ENCODE data around the gene PPM1H.
"Not testable (repeated sequence)": the region's sequence is repeated elsewhere in the genome, so short reads cannot be mapped to it uniquely, and the experiment has no call there.

PPM1H gene

DNA sequence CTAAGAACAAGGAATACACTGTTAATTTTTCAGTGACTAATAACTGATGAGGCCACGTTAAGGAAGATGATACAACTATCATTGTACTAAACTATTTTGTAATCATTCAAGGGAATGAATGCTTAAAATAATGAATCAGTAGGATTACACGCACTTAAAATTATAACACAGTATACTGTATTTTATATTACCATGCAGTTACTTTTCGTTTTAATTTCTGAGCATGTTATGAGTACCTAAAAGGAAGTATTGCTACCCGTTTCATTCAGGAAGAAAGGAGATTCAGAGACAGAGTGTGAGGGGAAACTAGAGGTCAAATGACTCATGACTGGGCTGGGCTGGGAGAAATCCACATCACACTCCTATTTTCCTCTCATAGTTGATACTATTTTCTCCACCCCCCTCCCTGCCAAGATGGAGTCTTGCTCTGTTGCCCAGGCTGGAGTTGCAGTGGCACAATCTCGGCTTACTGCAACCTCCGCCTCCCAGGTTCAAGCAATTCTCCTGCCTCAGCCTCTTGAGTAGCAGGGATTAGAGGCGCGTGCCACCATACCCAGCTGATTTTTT, 202.0 kb downstream of the PPM1H start:
- Mint-ChIP-seq H3K27ac (peak overlapping the region; percentile 69), H3K36me3 (ENCODE audit: low read depth) (no peaks in the 10 kb centered on the region), H3K9me3 (no peaks in the 10 kb centered on the region), H3K4me3 (no peak overlapping the region), H3K27me3 (no peaks in the 10 kb centered on the region), H3K4me1 (ENCODE audit: low read depth) (peaks cover 48% of the 10 kb centered on the region)
- intact Hi-C loops (cut with micrococcal nuclease) = no loop called here

DNA sequence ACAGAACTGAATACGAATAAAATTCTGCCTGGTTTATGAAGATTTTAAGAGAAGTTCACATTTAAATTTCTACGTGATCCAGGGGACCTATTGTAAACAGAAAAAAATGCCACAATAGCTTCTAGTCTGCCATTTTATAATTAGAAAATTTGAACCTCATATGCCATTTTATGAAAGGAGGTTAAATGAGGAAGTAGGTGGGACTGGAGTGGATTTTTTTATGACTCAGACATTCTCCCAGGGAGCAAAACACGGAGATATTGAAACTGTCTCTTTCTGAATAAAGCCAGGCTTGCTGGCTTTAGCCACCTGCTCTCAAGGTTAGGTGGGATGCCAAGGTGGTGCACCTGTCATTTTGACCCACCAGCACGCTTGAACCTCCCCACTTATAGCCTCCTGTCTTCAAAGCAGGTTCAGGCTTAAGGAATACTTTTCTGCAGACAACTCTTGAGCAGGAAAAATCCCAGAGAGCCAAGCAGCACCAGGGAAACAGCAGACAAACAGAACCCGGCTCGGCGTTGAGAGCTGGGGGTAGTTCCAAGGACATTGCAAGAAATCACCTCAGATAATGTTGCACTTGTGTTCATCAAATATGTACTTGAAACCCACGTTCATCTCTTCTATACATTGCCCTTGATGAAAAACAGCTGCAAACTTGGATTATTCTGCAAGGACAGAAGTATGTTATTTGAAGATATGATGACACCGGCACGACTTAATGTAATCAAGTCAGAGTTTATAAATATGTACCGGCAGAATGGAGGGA, 203.7 kb downstream of the PPM1H start:
- no peaks in the 10 kb centered on the region for H3K9me3 Mint-ChIP-seq
- intact Hi-C loops (cut with micrococcal nuclease) = loop anchor here (2.0 kb wide), 1 partner anchor 44 kb away; no protein-coding TSS in a partner anchor
- H3K4me3 Mint-ChIP-seq = peak overlapping the region; percentile 13
- peak overlapping the region; percentile 56 for H3K27ac Mint-ChIP-seq
- H3K27me3 Mint-ChIP-seq = no peaks in the 10 kb centered on the region
- H3K36me3 Mint-ChIP-seq (ENCODE audit: low read depth) = no peaks in the 10 kb centered on the region
- H3K4me1 Mint-ChIP-seq (ENCODE audit: low read depth) = peaks cover 48% of the 10 kb centered on the region

DNA sequence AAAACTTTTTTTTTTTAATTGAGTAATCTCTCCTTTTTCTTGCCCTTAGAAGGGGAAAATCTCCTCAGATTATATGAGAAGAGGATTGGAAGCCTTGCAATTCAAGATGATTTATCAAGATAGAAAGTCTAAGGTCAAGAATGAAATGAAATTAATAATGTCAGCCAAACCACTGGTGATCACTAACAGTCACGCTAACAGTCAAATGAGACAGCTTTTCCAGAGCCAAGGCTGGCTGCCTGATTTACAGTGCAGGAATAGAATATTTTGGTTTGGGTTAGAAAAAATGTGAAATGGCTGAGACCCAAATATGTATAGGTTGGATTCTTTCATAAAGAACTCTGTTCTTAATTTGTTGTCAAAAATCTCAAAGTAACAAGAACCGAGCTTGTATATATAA, 204.3 kb downstream of the PPM1H start:
- Mint-ChIP-seq H3K36me3 (ENCODE audit: low read depth) (no peaks in the 10 kb centered on the region), H3K4me3 (no peak overlapping the region), H3K27ac (no peak overlapping the region), H3K4me1 (ENCODE audit: low read depth) (peaks cover 50% of the 10 kb centered on the region), H3K9me3 (no peaks in the 10 kb centered on the region), H3K27me3 (no peaks in the 10 kb centered on the region)
- intact Hi-C loops (cut with micrococcal nuclease) = loop anchor here (2.0 kb wide), 1 partner anchor 44 kb away; no protein-coding TSS in a partner anchor

DNA sequence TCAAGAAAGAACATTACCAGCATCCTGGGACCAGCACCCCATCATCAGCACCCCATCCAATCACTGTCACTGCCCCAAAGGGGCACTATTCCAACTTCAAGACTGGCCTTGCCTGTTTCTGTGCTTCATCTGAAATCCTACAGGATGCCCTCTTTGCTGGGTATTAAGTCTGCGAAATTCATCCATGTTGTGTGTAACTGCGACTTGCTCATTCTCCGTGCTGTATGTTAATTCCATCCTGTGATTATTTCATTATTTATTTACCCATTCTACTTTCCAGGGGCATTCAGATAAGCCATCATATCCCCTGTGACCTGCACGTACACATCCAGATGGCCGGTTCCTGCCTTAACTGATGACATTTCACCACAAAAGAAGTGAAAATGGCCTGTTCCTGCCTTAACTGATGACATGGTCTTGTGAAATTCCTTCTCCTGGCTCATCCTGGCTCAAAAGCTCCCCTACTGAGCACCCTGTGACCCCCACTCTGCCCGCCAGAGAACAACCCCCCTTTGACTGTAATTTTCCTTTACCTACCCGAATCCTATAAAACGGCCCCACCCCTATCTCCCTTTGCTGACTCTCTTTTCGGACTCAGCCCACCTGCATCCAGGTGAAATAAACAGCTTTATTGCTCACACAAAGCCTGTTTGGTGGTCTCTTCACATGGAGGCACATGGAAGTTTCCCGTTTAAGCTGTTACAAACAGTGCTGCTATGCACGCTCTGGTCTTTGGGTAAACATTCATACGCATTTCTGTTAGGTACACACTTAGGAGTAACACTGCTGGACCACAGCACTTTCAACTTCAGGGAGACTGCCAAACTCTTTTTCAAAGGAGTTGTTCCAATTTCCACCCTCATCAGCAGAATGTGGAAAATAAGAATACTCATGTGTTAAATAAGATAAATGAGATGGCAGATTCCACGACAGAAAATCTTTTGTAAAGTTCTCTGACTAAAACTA, 205.1 kb downstream of the PPM1H start:
- Mint-ChIP-seq H3K4me1 (ENCODE audit: low read depth) (peaks cover 54% of the 10 kb centered on the region), H3K27ac (peak overlapping the region; percentile 70)
- not testable (repeated sequence) for H3K27me3 Mint-ChIP-seq; H3K9me3 Mint-ChIP-seq; H3K4me3 Mint-ChIP-seq; H3K36me3 Mint-ChIP-seq (ENCODE audit: low read depth)
- intact Hi-C loops (cut with micrococcal nuclease) = loop anchor here (2.0 to 10.0 kb wide), 2 partner anchors 45 to 125 kb away; no protein-coding TSS in a partner anchor

DNA sequence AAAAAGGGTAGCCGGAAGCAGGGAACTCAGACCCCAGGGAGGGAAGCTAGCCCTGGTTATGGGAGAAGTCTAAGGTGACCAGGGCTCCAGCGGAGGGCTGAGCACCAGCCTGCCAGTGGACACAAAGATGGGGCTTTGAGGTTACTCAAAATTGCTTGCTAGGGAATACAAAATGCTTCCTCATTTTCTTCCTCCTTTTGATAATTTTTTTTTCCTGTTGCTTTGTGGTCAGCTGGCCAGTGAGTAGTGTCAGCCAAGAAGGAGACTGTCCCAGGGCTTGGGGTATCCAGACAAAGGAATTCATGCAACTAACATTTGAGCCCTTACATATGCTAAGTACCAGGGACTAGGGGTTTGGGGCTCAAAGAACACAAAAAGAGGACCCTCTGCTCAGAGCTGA, 206.2 kb downstream of the PPM1H start:
- H3K36me3 Mint-ChIP-seq (ENCODE audit: low read depth) = no peaks in the 10 kb centered on the region
- H3K4me3 Mint-ChIP-seq = no peak overlapping the region
- intact Hi-C loops (cut with micrococcal nuclease) = loop anchor here (10.0 kb wide), 1 partner anchor 124 kb away; no protein-coding TSS in a partner anchor
- no peaks in the 10 kb centered on the region for H3K9me3 Mint-ChIP-seq
- H3K27me3 Mint-ChIP-seq = no peaks in the 10 kb centered on the region
- H3K27ac Mint-ChIP-seq = peak overlapping the region; percentile 70
- H3K4me1 Mint-ChIP-seq (ENCODE audit: low read depth) = peaks cover 54% of the 10 kb centered on the region

DNA sequence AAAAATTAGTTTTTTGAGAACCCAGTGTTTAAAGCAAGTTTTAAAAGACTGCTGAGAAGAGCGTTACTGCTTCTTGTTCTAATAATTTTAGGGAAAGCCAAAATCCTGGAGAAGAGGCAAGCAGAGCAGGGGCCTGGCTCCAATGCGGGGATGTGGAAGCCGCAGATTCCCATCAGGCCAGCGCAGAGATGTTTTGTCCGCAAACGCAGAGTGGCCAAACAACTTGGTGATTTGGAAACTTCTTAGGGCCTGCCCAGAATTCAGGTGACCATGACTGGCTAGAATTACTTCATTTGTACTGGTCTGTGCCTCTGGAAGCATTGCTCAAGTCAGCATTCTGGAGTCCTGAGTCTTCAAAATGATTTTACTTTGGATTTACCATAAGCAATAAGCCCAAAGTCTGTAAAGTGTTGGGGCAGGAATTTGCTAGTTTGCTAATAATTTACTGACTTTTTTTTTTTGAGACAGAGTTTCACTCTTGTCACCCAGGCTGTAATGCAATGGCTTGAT, 208.4 kb downstream of the PPM1H start:
- H3K4me3 Mint-ChIP-seq = no peak overlapping the region
- H3K36me3 Mint-ChIP-seq (ENCODE audit: low read depth) = no peaks in the 10 kb centered on the region
- H3K4me1 Mint-ChIP-seq (ENCODE audit: low read depth) = peaks cover 39% of the 10 kb centered on the region
- H3K27me3 Mint-ChIP-seq = no peaks in the 10 kb centered on the region
- intact Hi-C loops (cut with micrococcal nuclease) = loop anchor here (10.0 kb wide), 1 partner anchor 122 kb away; no protein-coding TSS in a partner anchor
- no peaks in the 10 kb centered on the region for H3K9me3 Mint-ChIP-seq
- no peak overlapping the region for H3K27ac Mint-ChIP-seq

DNA sequence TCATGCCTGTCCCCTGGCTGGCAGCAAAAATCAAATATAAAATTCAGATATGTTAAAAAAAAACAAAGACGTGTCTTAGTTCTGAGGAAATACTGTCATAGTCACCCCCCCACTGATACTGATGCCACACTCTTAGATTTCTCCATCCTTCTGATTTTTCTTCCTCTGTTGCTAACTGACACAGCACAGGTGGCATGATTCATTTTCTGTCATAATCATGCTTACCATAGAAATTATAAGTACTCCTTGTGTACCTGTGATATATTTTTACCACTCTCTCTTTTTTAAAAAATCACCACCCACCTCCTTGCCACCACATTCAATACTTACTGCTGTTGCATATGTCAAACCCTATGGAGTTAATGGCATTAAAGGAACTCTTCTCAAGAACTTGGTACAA, 209.2 kb downstream of the PPM1H start:
- Mint-ChIP-seq H3K4me1 (ENCODE audit: low read depth) (peaks cover 40% of the 10 kb centered on the region), H3K9me3 (no peaks in the 10 kb centered on the region), H3K36me3 (ENCODE audit: low read depth) (no peaks in the 10 kb centered on the region), H3K27me3 (no peaks in the 10 kb centered on the region), H3K4me3 (no peak overlapping the region), H3K27ac (no peak overlapping the region)
- intact Hi-C loops (cut with micrococcal nuclease) = loop anchor here (10.0 kb wide), 1 partner anchor 121 kb away; no protein-coding TSS in a partner anchor

DNA sequence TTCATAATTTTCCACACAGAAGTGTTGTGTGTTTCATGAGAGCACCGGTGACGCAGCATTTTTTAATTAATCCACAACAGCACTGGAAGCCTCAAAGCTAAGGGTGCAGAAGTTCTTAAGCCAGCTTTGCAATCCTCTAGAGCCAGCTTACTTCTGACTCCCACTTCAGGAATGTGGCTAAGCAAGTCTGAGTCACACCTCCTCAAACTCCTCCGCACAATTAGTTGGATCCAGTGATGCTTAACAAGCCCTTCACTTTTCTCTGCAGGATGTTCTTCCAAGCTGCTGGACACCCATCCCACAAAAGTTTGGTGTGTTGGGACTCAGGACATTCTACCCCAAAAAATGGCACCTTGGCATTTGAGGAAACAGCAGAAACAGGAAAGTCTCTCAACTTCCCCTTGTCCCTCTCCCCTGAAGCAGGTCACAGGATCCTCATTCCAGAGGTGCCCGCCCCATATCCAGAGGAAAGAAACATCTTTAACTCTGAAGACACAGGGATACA, 210.0 kb downstream of the PPM1H start:
- Mint-ChIP-seq H3K36me3 (ENCODE audit: low read depth) (no peaks in the 10 kb centered on the region), H3K4me3 (no peak overlapping the region), H3K27ac (no peak overlapping the region), H3K9me3 (no peaks in the 10 kb centered on the region), H3K4me1 (ENCODE audit: low read depth) (peaks cover 38% of the 10 kb centered on the region), H3K27me3 (no peaks in the 10 kb centered on the region)
- intact Hi-C loops (cut with micrococcal nuclease) = loop anchor here (10.0 kb wide), 1 partner anchor 120 kb away; no protein-coding TSS in a partner anchor

DNA sequence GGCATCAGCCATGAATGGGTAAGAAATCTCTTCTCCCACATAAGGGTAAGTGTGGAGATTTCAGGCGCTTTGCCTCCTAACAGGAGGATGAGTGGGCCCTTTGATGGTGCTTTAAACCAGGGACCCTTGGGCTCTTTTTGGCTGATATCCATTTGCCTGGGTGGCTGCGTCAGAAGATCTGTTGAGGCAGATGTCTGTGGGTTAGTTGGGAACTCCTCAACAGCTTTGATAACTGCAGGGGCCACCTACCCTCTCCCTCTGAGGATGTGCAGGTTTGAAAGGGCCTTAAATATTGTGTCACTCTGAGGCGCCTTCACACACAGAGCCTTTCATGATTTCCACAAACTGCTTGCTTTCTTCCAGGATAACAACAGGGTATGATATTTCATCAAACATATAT, 210.7 kb downstream of the PPM1H start:
- H3K4me1 Mint-ChIP-seq (ENCODE audit: low read depth) = peaks cover 31% of the 10 kb centered on the region
- no peak overlapping the region for H3K4me3 Mint-ChIP-seq
- no peak overlapping the region for H3K27ac Mint-ChIP-seq
- H3K27me3 Mint-ChIP-seq = no peaks in the 10 kb centered on the region
- no peaks in the 10 kb centered on the region for H3K36me3 Mint-ChIP-seq (ENCODE audit: low read depth)
- intact Hi-C loops (cut with micrococcal nuclease) = loop anchor here (10.0 kb wide), 1 partner anchor 119 kb away; no protein-coding TSS in a partner anchor
- no peaks in the 10 kb centered on the region for H3K9me3 Mint-ChIP-seq

DNA sequence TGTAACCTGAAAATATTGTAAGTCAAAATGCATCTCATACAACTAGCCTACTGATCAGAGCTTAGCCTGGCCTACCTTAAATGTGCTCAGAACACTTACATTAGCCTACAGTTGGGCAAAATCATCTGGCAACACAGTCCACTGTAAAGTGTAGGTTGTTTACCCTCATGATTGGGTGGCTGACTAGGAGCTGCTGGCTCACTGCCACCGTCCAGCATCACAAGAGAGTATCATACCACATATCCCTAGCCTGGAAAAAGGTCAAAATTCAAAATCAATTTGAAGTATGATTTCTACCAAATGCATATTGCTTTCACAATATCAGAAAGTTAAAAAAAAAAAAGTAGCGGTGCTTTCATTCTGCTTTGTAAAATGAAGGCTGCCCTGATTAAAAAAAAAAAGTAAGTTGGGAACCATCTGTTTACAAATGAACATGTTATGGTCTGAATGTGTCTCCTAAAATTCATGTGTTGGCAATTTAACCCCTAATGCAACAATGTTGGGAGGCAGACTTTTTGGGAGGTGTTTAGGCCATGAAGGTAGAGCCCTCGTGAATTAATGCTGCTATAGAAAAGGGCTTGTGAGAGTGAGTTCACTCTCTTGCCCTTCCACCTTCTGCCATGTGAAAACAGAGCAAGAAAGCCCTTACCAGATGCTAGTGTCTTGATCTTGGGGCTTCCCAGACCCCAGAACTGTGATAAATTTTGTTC, 211.8 kb downstream of the PPM1H start:
- Mint-ChIP-seq H3K4me1 (ENCODE audit: low read depth) (peaks cover 19% of the 10 kb centered on the region), H3K9me3 (no peaks in the 10 kb centered on the region), H3K27ac (no peak overlapping the region), H3K4me3 (no peak overlapping the region), H3K36me3 (ENCODE audit: low read depth) (no peaks in the 10 kb centered on the region), H3K27me3 (no peaks in the 10 kb centered on the region)
- intact Hi-C loops (cut with micrococcal nuclease) = loop anchor here (10.0 kb wide), 1 partner anchor 118 kb away; no protein-coding TSS in a partner anchor

DNA sequence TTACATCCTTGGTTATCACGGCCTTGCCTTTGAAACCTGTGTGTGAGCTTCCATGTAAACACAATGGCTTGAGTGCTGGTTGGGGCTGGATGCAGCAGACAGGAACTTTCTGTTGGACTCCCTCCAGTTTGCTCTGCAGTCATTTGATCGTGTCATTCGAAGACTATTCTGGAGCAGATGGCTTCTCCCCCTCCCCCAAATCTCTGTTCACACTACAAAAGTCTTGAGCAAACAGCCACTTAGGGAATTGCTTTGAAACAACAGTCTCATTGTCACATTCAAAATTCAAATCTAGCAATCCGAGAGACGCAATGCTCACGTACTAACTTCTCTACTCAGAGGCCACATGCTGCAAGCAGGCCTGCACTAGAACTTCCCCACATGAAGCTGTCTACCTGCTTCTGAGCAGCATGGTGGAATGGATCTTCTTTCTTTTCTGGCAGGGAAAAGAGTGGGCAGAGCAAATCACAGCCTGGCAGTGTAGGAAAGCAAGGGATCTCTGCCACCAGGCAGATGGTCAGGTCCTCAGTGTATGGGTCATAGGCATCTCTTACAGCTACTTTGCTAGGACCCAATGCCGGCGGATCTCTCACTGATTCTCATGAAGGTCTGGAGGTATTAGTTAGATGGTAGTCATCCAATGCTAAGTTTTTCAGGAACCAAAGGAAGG, 214.2 kb downstream of the PPM1H start:
- Mint-ChIP-seq H3K4me3 (no peak overlapping the region), H3K36me3 (ENCODE audit: low read depth) (no peaks in the 10 kb centered on the region), H3K9me3 (no peaks in the 10 kb centered on the region), H3K27ac (no peak overlapping the region), H3K27me3 (no peaks in the 10 kb centered on the region), H3K4me1 (ENCODE audit: low read depth) (peaks cover 15% of the 10 kb centered on the region)
- intact Hi-C loops (cut with micrococcal nuclease) = loop anchor here (10.0 kb wide), 1 partner anchor 116 kb away; no protein-coding TSS in a partner anchor

DNA sequence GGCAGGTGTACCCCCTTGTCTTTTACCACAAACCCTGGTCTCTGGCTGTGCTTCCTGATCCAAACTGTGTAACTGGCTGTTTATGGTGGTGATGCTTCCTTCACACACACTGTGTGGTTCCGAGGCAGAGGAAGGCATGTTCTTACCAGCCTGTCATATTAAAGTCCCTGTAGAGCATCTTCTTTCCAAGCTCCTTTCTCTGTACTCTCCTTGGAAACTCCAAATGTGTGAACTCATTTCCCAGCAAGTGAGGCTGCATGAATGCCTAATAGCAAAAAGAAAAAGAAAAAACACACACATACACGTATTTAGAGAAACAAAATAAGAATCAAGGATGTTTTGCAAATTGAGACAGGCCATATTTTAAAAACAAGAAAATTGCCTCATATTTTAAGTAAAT, 214.9 kb downstream of the PPM1H start:
- Mint-ChIP-seq H3K9me3 (no peaks in the 10 kb centered on the region), H3K36me3 (ENCODE audit: low read depth) (no peaks in the 10 kb centered on the region), H3K4me3 (no peak overlapping the region), H3K27ac (no peak overlapping the region), H3K4me1 (ENCODE audit: low read depth) (peaks cover 15% of the 10 kb centered on the region), H3K27me3 (no peaks in the 10 kb centered on the region)
- intact Hi-C loops (cut with micrococcal nuclease) = loop anchor here (10.0 kb wide), 1 partner anchor 115 kb away; no protein-coding TSS in a partner anchor
